ENCODE results near the gene TCOF1. TPM values are rescaled to one million over a fixed set of nuclear protein-coding genes. Genes with fewer than 3 reads are reported as not detected.

Gene TCOF1
- total and polyA plus RNA-seq, 2 experiments from 2014 or later: 86.8 to 165 TPM

DNA sequence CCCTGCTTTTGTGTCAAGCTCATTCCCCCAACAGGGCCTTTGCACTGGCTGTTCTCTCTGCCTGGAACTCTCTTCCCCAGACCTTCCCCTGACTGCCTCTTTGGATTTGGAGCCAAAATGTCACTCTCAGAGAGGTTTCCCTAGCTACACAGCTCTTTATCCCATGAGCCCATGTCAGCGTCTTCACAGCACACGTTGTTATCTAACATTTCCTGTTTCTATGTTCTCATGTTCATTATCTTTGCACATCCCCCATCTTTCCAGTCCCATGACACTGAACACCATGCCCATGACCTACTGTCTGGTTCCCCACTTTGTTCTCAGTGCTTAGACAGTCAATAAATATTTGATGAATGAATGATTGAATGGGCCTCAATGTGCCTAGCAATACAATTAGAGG, 28.5 kb upstream of the TCOF1 start:
- Mint-ChIP-seq H3K27me3 (ENCODE audit: insufficient read depth, low read depth, poor library complexity) (peaks cover 2% of the 10 kb centered on the region), H3K36me3 (ENCODE audit: low read depth) (no peaks in the 10 kb centered on the region), H3K27ac (no peak overlapping the region), H3K4me1 (peaks cover 2% of the 10 kb centered on the region; the same call in 1 of the 3 replicates), H3K4me3 (no peak overlapping the region), H3K9me3 (no peaks in the 10 kb centered on the region)
- H3K36me3 ChIP-seq (ENCODE audit: insufficient read depth): no peaks in the 10 kb centered on the region
- no peak overlapping the region for H2AFZ ChIP-seq
- H3K4me3 ChIP-seq: no peak overlapping the region
- no peak for TF ChIP-seq NANOG (IDR thresholded peaks at IDR 0.05; ENCODE audit: borderline replicate concordance)
- TF ChIP-seq, protein P1, sequence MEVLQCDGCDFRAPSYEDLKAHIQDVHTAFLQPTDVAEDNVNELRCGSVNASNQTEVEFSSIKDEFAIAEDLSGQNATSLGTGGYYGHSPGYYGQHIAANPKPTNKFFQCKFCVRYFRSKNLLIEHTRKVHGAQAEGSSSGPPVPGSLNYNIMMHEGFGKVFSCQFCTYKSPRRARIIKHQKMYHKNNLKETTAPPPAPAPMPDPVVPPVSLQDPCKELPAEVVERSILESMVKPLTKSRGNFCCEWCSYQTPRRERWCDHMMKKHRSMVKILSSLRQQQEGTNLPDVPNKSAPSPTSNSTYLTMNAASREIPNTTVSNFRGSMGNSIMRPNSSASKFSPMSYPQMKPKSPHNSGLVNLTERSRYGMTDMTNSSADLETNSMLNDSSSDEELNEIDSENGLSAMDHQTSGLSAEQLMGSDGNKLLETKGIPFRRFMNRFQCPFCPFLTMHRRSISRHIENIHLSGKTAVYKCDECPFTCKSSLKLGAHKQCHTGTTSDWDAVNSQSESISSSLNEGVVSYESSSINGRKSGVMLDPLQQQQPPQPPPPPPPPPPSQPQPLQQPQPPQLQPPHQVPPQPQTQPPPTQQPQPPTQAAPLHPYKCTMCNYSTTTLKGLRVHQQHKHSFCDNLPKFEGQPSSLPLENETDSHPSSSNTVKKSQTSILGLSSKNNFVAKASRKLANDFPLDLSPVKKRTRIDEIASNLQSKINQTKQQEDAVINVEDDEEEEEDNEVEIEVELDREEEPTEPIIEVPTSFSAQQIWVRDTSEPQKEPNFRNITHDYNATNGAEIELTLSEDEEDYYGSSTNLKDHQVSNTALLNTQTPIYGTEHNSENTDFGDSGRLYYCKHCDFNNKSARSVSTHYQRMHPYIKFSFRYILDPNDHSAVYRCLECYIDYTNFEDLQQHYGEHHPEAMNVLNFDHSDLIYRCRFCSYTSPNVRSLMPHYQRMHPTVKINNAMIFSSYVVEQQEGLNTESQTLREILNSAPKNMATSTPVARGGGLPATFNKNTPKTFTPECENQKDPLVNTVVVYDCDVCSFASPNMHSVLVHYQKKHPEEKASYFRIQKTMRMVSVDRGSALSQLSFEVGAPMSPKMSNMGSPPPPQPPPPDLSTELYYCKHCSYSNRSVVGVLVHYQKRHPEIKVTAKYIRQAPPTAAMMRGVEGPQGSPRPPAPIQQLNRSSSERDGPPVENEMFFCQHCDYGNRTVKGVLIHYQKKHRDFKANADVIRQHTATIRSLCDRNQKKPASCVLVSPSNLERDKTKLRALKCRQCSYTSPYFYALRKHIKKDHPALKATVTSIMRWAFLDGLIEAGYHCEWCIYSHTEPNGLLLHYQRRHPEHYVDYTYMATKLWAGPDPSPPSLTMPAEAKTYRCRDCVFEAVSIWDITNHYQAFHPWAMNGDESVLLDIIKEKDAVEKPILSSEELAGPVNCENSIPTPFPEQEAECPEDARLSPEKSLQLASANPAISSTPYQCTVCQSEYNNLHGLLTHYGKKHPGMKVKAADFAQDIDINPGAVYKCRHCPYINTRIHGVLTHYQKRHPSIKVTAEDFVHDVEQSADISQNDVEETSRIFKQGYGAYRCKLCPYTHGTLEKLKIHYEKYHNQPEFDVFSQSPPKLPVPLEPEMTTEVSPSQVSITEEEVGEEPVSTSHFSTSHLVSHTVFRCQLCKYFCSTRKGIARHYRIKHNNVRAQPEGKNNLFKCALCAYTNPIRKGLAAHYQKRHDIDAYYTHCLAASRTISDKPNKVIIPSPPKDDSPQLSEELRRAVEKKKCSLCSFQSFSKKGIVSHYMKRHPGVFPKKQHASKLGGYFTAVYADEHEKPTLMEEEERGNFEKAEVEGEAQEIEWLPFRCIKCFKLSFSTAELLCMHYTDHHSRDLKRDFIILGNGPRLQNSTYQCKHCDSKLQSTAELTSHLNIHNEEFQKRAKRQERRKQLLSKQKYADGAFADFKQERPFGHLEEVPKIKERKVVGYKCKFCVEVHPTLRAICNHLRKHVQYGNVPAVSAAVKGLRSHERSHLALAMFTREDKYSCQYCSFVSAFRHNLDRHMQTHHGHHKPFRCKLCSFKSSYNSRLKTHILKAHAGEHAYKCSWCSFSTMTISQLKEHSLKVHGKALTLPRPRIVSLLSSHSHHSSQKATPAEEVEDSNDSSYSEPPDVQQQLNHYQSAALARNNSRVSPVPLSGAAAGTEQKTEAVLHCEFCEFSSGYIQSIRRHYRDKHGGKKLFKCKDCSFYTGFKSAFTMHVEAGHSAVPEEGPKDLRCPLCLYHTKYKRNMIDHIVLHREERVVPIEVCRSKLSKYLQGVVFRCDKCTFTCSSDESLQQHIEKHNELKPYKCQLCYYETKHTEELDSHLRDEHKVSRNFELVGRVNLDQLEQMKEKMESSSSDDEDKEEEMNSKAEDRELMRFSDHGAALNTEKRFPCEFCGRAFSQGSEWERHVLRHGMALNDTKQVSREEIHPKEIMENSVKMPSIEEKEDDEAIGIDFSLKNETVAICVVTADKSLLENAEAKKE (CRISPR knock-in tag; IDR thresholded peaks at IDR 0.05): no peak
- no peak for TF ChIP-seq EZH2phosphoT487 (IDR thresholded peaks at IDR 0.05; ENCODE audit: unreplicated experiment)
- no peaks in the 10 kb centered on the region for H3K27me3 ChIP-seq (ENCODE audit: insufficient read depth)
- H3K27ac ChIP-seq (ENCODE audit: low read depth): no peak overlapping the region
- no peaks in the 10 kb centered on the region for H3K79me2 ChIP-seq (replicated peaks; ENCODE audit: insufficient read depth)
- no peak for DNase-seq (ENCODE audit: low spot score)
- no peaks in the 10 kb centered on the region for H3K4me1 ChIP-seq (ENCODE audit: insufficient read depth)
- H3F3A ChIP-seq (replicated peaks; ENCODE audit: low read depth): no peaks in the 10 kb centered on the region
- no peak for ATAC-seq
- H3K9me2 ChIP-seq (ENCODE audit: insufficient read depth): no peaks in the 10 kb centered on the region
- H4K20me1 ChIP-seq (replicated peaks; ENCODE audit: insufficient read depth): no peaks in the 10 kb centered on the region
- H3K4me2 ChIP-seq: no peak overlapping the region

DNA sequence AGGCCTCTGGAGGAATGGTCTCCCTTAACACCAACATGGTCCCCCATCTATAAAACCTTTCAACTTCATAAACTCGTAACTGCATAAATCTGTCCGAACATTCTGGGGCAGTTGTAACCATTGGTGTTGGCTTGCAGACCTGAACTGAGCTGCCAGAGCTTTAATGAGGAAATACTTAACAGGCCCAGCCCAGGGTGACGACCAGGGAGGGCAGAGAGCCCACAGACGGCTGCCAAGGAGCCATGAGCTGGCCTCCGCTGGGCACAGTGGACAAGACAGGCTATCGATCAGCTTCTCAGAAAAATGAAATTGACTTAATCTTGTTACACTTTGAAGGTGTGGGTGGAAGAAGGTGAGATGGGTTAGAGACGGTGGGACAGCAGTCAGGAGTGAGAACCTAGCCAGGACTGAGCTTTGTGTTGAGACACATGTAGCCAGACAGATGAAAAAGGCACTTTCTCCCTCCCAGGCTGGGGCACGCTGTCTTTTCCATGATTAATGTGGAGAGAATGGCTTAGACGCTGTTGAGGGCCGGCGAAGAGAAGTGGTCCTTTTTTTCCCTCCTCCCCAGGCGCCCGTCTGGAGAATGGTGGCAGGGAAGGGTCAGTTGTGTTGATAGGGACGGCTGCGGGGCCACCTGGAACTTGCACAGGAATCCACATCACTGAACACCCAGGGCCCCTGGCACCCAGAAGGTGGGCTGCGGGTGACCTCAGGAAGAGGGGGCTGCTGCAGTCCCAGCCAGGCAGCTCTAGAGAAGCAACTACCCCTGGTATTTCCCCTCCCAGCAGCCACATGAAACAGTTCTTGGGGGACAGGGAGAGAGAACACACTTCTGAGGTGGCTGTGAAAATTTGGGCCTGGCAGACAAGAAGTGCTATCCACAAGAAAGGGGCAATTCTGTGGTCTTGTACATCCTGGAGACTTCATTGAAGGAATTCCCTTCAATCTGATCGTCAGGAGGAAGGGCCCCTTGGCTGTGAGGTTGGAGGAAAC, 27.3 kb upstream of the TCOF1 start:
- ATAC-seq (no peak), DNase-seq (ENCODE audit: low spot score) (no peak)
- Histone ChIP-seq H4K20me1 (replicated peaks; ENCODE audit: insufficient read depth) (no peaks in the 10 kb centered on the region), H3K4me3 (no peak overlapping the region), H3K36me3 (ENCODE audit: insufficient read depth) (no peaks in the 10 kb centered on the region), H3K79me2 (replicated peaks; ENCODE audit: insufficient read depth) (no peaks in the 10 kb centered on the region), H3F3A (replicated peaks; ENCODE audit: low read depth) (no peaks in the 10 kb centered on the region), H3K9me2 (ENCODE audit: insufficient read depth) (no peaks in the 10 kb centered on the region), H3K4me2 (no peak overlapping the region), H3K27me3 (ENCODE audit: insufficient read depth) (no peaks in the 10 kb centered on the region), H3K27ac (ENCODE audit: low read depth) (no peak overlapping the region), H3K4me1 (ENCODE audit: insufficient read depth) (no peaks in the 10 kb centered on the region), H2AFZ (no peak overlapping the region; the same call in 1 of the 2 replicates)
- H3K27ac Mint-ChIP-seq: no peak overlapping the region
- H3K4me1 Mint-ChIP-seq: peaks cover 7% of the 10 kb centered on the region; the same call in 1 of the 3 replicates
- H3K36me3 Mint-ChIP-seq (ENCODE audit: low read depth): no peaks in the 10 kb centered on the region
- no peak overlapping the region for H3K4me3 Mint-ChIP-seq
- H3K9me3 Mint-ChIP-seq: no peaks in the 10 kb centered on the region
- H3K27me3 Mint-ChIP-seq (ENCODE audit: insufficient read depth, low read depth, poor library complexity): peaks cover 2% of the 10 kb centered on the region
- TF ChIP-seq STAT1 (IDR thresholded peaks at IDR 0.05; ENCODE audit: unreplicated experiment) (no peak), EZH2 (IDR thresholded peaks at IDR 0.05; ENCODE audit: low read depth, unreplicated experiment) (no peak), ZNF114 (CRISPR knock-in tag; IDR thresholded peaks at IDR 0.05) (no peak)

Data from GM23338 (cell line).